Right lobe of liver (tissue), 4 donors: ENCODE results near the gene CD244.

Experiments
- POLR2A ChIP-seq: fragments of 450-650 bp; IDR thresholded peaks from one replicate; pipeline ENCODE4 v1.6.1; 2017; ENCODE audit warnings: antibody characterized with exemption, mild to moderate bottlenecking
- TF ChIP-seq, protein P1 (sequence below), 4 donors: fragments of 200-600 bp in 3 of 4; fragments of 450-650 bp in 1 of 4; IDR thresholded peaks; one replicate each; pipeline versions ENCODE4 v1.5.1 to v1.8.0; 2016 to 2022; ENCODE audit warnings: antibody characterized with exemption in 4 of 4, mild to moderate bottlenecking in 2 of 4
- donor health status: DM: no; HTN: no; CAD: no.
- donor health status: DM: no; HTN: no; CAD: no.
- donor health status: DM: no; HTN: yes; CAD: no.

DNA sequence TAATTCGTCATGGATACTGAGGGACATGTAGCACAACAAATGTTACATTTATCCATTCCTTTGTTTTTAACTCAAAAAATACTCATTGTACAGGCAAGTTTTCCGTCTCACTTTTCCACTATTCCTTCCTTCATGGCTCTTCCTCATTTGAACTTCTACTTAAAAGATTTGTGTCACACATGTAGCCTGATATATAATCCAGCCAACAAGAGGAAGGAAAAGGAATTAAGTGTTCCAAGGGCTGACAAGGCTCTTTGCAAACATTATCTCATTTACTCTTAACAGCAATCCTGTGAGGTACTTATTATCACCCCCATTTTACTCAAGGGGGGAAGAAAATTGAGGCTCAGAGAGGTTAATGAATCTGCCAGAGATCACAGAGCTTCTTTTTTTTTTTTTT, 22.9 kb downstream of the CD244 start:
- no peak for TF ChIP-seq POLR2A
- TF ChIP-seq, protein P1, sequence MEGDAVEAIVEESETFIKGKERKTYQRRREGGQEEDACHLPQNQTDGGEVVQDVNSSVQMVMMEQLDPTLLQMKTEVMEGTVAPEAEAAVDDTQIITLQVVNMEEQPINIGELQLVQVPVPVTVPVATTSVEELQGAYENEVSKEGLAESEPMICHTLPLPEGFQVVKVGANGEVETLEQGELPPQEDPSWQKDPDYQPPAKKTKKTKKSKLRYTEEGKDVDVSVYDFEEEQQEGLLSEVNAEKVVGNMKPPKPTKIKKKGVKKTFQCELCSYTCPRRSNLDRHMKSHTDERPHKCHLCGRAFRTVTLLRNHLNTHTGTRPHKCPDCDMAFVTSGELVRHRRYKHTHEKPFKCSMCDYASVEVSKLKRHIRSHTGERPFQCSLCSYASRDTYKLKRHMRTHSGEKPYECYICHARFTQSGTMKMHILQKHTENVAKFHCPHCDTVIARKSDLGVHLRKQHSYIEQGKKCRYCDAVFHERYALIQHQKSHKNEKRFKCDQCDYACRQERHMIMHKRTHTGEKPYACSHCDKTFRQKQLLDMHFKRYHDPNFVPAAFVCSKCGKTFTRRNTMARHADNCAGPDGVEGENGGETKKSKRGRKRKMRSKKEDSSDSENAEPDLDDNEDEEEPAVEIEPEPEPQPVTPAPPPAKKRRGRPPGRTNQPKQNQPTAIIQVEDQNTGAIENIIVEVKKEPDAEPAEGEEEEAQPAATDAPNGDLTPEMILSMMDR (IDR thresholded peaks at IDR 0.05): no peak
